ENCODE data around the gene FILIP1L.

Gene FILIP1L

GRCh38 chr3:100114413-100115030 lies at the start of gene FILIP1L:
FILIP1L (minus strand) TSS chr3:100114501.
- no peaks in the 10 kb centered on the region for H3K4me1 ChIP-seq (ENCODE audit: control insufficient read depth in 1 of 2, insufficient read depth in 2 of 2, low read length in 2 of 2)
- H3K27ac ChIP-seq (ENCODE audit: low read length) = no peak within 1 kb of the TSS

GRCh38 chr3:100163787-100164186 lies 49.5 kb upstream of the FILIP1L start:
- H3K27ac ChIP-seq (ENCODE audit: low read length) = no peak overlapping the region

More at GRCh38 chr3:100114413-100115030, at the start of gene FILIP1L:
- Histone ChIP-seq H3K9me3 (ENCODE audit: control insufficient read depth in 1 of 2, low read length in 2 of 2) (no peaks in the 10 kb centered on the region), H3K4me3 (ENCODE audit: low read depth in 1 of 2, low read length in 2 of 2) (no peak within 1 kb of the TSS), H3K27me3 (ENCODE audit: low read depth, low read length) (no peaks in the 10 kb centered on the region), H3K36me3 (ENCODE audit: control insufficient read depth in 1 of 2, insufficient read depth in 2 of 2, low read length in 2 of 2) (no peaks in the 10 kb centered on the region)

GRCh38 chr3:100160521-100160920 lies 46.2 kb upstream of the FILIP1L start:
- Histone ChIP-seq H3K4me3 (ENCODE audit: low read depth in 1 of 2, low read length in 2 of 2) (no peak overlapping the region), H3K36me3 (ENCODE audit: control insufficient read depth in 1 of 2, insufficient read depth in 2 of 2, low read length in 2 of 2) (no peaks in the 10 kb centered on the region), H3K4me1 (ENCODE audit: control insufficient read depth in 1 of 2, insufficient read depth in 2 of 2, low read length in 2 of 2) (peaks cover 0 to 19% of the 10 kb centered on the region in 2 donors), H3K27ac (ENCODE audit: low read length) (peak overlapping the region; percentile 20), H3K9me3 (ENCODE audit: control insufficient read depth in 1 of 2, low read length in 2 of 2) (peaks cover 0 to under 1% of the 10 kb centered on the region in 2 donors), H3K27me3 (ENCODE audit: low read depth, low read length) (no peaks in the 10 kb centered on the region)

More at GRCh38 chr3:100163787-100164186, 49.5 kb upstream of the FILIP1L start:
- H3K4me1 ChIP-seq (ENCODE audit: control insufficient read depth in 1 of 2, insufficient read depth in 2 of 2, low read length in 2 of 2) = peaks cover 0 to 19% of the 10 kb centered on the region in 2 donors
- H3K36me3 ChIP-seq (ENCODE audit: control insufficient read depth in 1 of 2, insufficient read depth in 2 of 2, low read length in 2 of 2) = no peaks in the 10 kb centered on the region
- no peaks in the 10 kb centered on the region for H3K9me3 ChIP-seq (ENCODE audit: control insufficient read depth in 1 of 2, low read length in 2 of 2)
- H3K27me3 ChIP-seq (ENCODE audit: low read depth, low read length) = no peaks in the 10 kb centered on the region
- H3K4me3 ChIP-seq (ENCODE audit: low read depth in 1 of 2, low read length in 2 of 2) = no peak overlapping the region

- Histone ChIP-seq H3K27ac (ENCODE audit: low read length) (peak overlapping the region; percentile 20), H3K27me3 (ENCODE audit: low read depth, low read length) (no peaks in the 10 kb centered on the region), H3K36me3 (ENCODE audit: control insufficient read depth in 1 of 2, insufficient read depth in 2 of 2, low read length in 2 of 2) (no peaks in the 10 kb centered on the region), H3K9me3 (ENCODE audit: control insufficient read depth in 1 of 2, low read length in 2 of 2) (peaks cover 4 to 6% of the 10 kb centered on the region in 2 donors), H3K4me3 (ENCODE audit: low read depth in 1 of 2, low read length in 2 of 2) (no peak overlapping the region), H3K4me1 (ENCODE audit: control insufficient read depth in 1 of 2, insufficient read depth in 2 of 2, low read length in 2 of 2) (peaks cover 0 to 19% of the 10 kb centered on the region in 2 donors)
Observed at GRCh38 chr3:100159331-100160153, 45.2 kb upstream of the FILIP1L start.

GRCh38 chr3:100158918-100159330 lies 44.6 kb upstream of the FILIP1L start:
- Histone ChIP-seq H3K4me1 (ENCODE audit: control insufficient read depth in 1 of 2, insufficient read depth in 2 of 2, low read length in 2 of 2) (peaks cover 0 to 18% of the 10 kb centered on the region in 2 donors), H3K4me3 (ENCODE audit: low read depth in 1 of 2, low read length in 2 of 2) (no peak overlapping the region), H3K27ac (ENCODE audit: low read length) (peak overlapping the region; percentile 19), H3K9me3 (ENCODE audit: control insufficient read depth in 1 of 2, low read length in 2 of 2) (peaks cover 4 to 6% of the 10 kb centered on the region in 2 donors), H3K36me3 (ENCODE audit: control insufficient read depth in 1 of 2, insufficient read depth in 2 of 2, low read length in 2 of 2) (no peaks in the 10 kb centered on the region), H3K27me3 (ENCODE audit: low read depth, low read length) (no peaks in the 10 kb centered on the region)

GRCh38 chr3:100157685-100158084 lies 43.4 kb upstream of the FILIP1L start:
- no peaks in the 10 kb centered on the region for H3K36me3 ChIP-seq (ENCODE audit: control insufficient read depth in 1 of 2, insufficient read depth in 2 of 2, low read length in 2 of 2)
- H3K4me3 ChIP-seq (ENCODE audit: low read depth in 1 of 2, low read length in 2 of 2) = no peak overlapping the region
- H3K9me3 ChIP-seq (ENCODE audit: control insufficient read depth in 1 of 2, low read length in 2 of 2) = peaks cover 4 to 6% of the 10 kb centered on the region in 2 donors
- H3K4me1 ChIP-seq (ENCODE audit: control insufficient read depth in 1 of 2, insufficient read depth in 2 of 2, low read length in 2 of 2) = peaks cover 0 to 15% of the 10 kb centered on the region in 2 donors
- no peak overlapping the region for H3K27ac ChIP-seq (ENCODE audit: low read length)
- H3K27me3 ChIP-seq (ENCODE audit: low read depth, low read length) = no peaks in the 10 kb centered on the region

GRCh38 chr3:100155590-100155989 lies 41.3 kb upstream of the FILIP1L start:
- H3K27ac ChIP-seq (ENCODE audit: low read length) = no peak overlapping the region

GRCh38 chr3:100155128-100155527 lies 40.8 kb upstream of the FILIP1L start:
- peaks cover 4 to 6% of the 10 kb centered on the region in 2 donors for H3K9me3 ChIP-seq (ENCODE audit: control insufficient read depth in 1 of 2, low read length in 2 of 2)
- no peaks in the 10 kb centered on the region for H3K36me3 ChIP-seq (ENCODE audit: control insufficient read depth in 1 of 2, insufficient read depth in 2 of 2, low read length in 2 of 2)
- no peaks in the 10 kb centered on the region for H3K27me3 ChIP-seq (ENCODE audit: low read depth, low read length)
- H3K4me1 ChIP-seq (ENCODE audit: control insufficient read depth in 1 of 2, insufficient read depth in 2 of 2, low read length in 2 of 2) = peaks cover 0 to 13% of the 10 kb centered on the region in 2 donors
- H3K4me3 ChIP-seq (ENCODE audit: low read depth in 1 of 2, low read length in 2 of 2) = no peak overlapping the region
- no peak overlapping the region for H3K27ac ChIP-seq (ENCODE audit: low read length)

More at GRCh38 chr3:100155590-100155989, 41.3 kb upstream of the FILIP1L start:
- no peaks in the 10 kb centered on the region for H3K36me3 ChIP-seq (ENCODE audit: control insufficient read depth in 1 of 2, insufficient read depth in 2 of 2, low read length in 2 of 2)
- peaks cover 0 to 17% of the 10 kb centered on the region in 2 donors for H3K4me1 ChIP-seq (ENCODE audit: control insufficient read depth in 1 of 2, insufficient read depth in 2 of 2, low read length in 2 of 2)
- H3K9me3 ChIP-seq (ENCODE audit: control insufficient read depth in 1 of 2, low read length in 2 of 2) = peaks cover 4 to 6% of the 10 kb centered on the region in 2 donors
- no peak overlapping the region for H3K4me3 ChIP-seq (ENCODE audit: low read depth in 1 of 2, low read length in 2 of 2)
- no peaks in the 10 kb centered on the region for H3K27me3 ChIP-seq (ENCODE audit: low read depth, low read length)

- Histone ChIP-seq H3K27ac (ENCODE audit: low read length) (no peak overlapping the region), H3K36me3 (ENCODE audit: control insufficient read depth in 1 of 2, insufficient read depth in 2 of 2, low read length in 2 of 2) (no peaks in the 10 kb centered on the region), H3K4me3 (ENCODE audit: low read depth in 1 of 2, low read length in 2 of 2) (no peak overlapping the region), H3K4me1 (ENCODE audit: control insufficient read depth in 1 of 2, insufficient read depth in 2 of 2, low read length in 2 of 2) (peaks cover 0 to 18% of the 10 kb centered on the region in 2 donors), H3K27me3 (ENCODE audit: low read depth, low read length) (no peaks in the 10 kb centered on the region), H3K9me3 (ENCODE audit: control insufficient read depth in 1 of 2, low read length in 2 of 2) (peaks cover 4 to 6% of the 10 kb centered on the region in 2 donors)
Observed at GRCh38 chr3:100154171-100154570, 39.9 kb upstream of the FILIP1L start.

GRCh38 chr3:100151024-100151707 lies 36.9 kb upstream of the FILIP1L start:
- peaks cover 4 to 6% of the 10 kb centered on the region in 2 donors for H3K9me3 ChIP-seq (ENCODE audit: control insufficient read depth in 1 of 2, low read length in 2 of 2)
- H3K27me3 ChIP-seq (ENCODE audit: low read depth, low read length) = no peaks in the 10 kb centered on the region
- no peaks in the 10 kb centered on the region for H3K36me3 ChIP-seq (ENCODE audit: control insufficient read depth in 1 of 2, insufficient read depth in 2 of 2, low read length in 2 of 2)
- peaks cover 0 to 20% of the 10 kb centered on the region in 2 donors for H3K4me1 ChIP-seq (ENCODE audit: control insufficient read depth in 1 of 2, insufficient read depth in 2 of 2, low read length in 2 of 2)
- peak overlapping the region; percentile 45 for H3K27ac ChIP-seq (ENCODE audit: low read length)
- H3K4me3 ChIP-seq (ENCODE audit: low read depth in 1 of 2, low read length in 2 of 2) = no peak overlapping the region

- H3K4me3 ChIP-seq (ENCODE audit: low read depth in 1 of 2, low read length in 2 of 2) = no peak overlapping the region
- peak overlapping the region; percentile 45 for H3K27ac ChIP-seq (ENCODE audit: low read length)
- no peaks in the 10 kb centered on the region for H3K36me3 ChIP-seq (ENCODE audit: control insufficient read depth in 1 of 2, insufficient read depth in 2 of 2, low read length in 2 of 2)
- H3K27me3 ChIP-seq (ENCODE audit: low read depth, low read length) = no peaks in the 10 kb centered on the region
- peaks cover 0 to 20% of the 10 kb centered on the region in 2 donors for H3K4me1 ChIP-seq (ENCODE audit: control insufficient read depth in 1 of 2, insufficient read depth in 2 of 2, low read length in 2 of 2)
- H3K9me3 ChIP-seq (ENCODE audit: control insufficient read depth in 1 of 2, low read length in 2 of 2) = peaks cover 4 to 5% of the 10 kb centered on the region in 2 donors
Observed at GRCh38 chr3:100150473-100150872, 36.2 kb upstream of the FILIP1L start.

Data from muscle layer of duodenum (tissue), 2 donors.